H1 (cell line): ENCODE results near the gene TYSND1. TPM values are rescaled to one million over a fixed set of nuclear protein-coding genes. Genes with fewer than 3 reads are reported as not detected.
A peak's percentile ranks its signal among the peaks of the same experiment; 100 is the strongest.

Experiments used
- BACH1 ChIP-seq: IDR thresholded peaks from 2 replicates; pipeline ENCODE4 v1.6.1; 2012; ENCODE audit warnings: low read length, improper control_type of control experiment
- CHD7 ChIP-seq: fragments of 300-600 bp; sonication (generic); IDR thresholded peaks from 2 replicates; pipeline ENCODE4 v1.7.1; 2012; ENCODE audit warnings: low read length, moderate library complexity, mild to moderate bottlenecking, inconsistent platforms; ENCODE audit not compliant: insufficient replicate concordance
- GTF2F1 ChIP-seq: IDR thresholded peaks from 2 replicates; pipeline ENCODE4 v1.6.1; 2012; ENCODE audit warnings: low read depth, low read length, improper control_type of control experiment, borderline replicate concordance
- RAD21 ChIP-seq, 2 experiments: IDR thresholded peaks in 1 of 2; conservative IDR thresholded peaks in 1 of 2; 2 replicates each; pipeline ENCODE4 v1.6.1; 2011; ENCODE audit warnings: low read depth in 2 of 2, low read length in 2 of 2, improper control_type of control experiment in 1 of 2, inconsistent platforms in 1 of 2, mild to moderate bottlenecking in 1 of 2, moderate library complexity in 1 of 2
- TCF12 ChIP-seq: IDR thresholded peaks from 2 replicates; pipeline ENCODE4 v1.6.1; 2011; ENCODE audit warnings: low read depth, mild to moderate bottlenecking, low read length
- polyA plus RNA-seq, 7 experiments: library from polyadenylated mRNA; depleted of rRNA in 3 of 7; stranded (reverse) in 5 of 7; unstranded in 2 of 7; fragments of >200 nt in 5 of 7; fragments of 200-250 nt in 2 of 7; gene quantifications; 1 replicate in 5 of 7; 2 replicates in 1 of 7; 4 replicates in 1 of 7; pipeline versions ENCODE4 v1.2.1 to v1.2.3, GENCODE V29; 2011 to 2013; ENCODE audit warnings: missing spikeins in 2 of 7, mixed read lengths in 2 of 7
- total RNA-seq: library from RNA; stranded (reverse); fragmentation: NEBNext Ultra II Directional; extraction: Animal tissue kit (Norgen Biotek cat#: 25700); gene quantifications from 2 replicates; pipeline ENCODE4 v1.2.1, GENCODE V29; 2021

Gene TYSND1
- total and polyA plus RNA-seq, 2 of the 8 experiments (the other 6 are each of a cell fraction or from before 2014, with no cell fraction given) = 11.9 to 15.0 TPM

GRCh38 chr10:70096705-70097420 lies 49.6 kb downstream of the TYSND1 start (continued):
- no peak for TF ChIP-seq CHD7
- no peak for TF ChIP-seq TCF12
- 0 out of 4 replicates have a peak, but pooled peaks of 1 of the 2 experiments have one; percentile 5 for TF ChIP-seq RAD21 (IDR thresholded peaks at IDR 0.05 in 1 of 2, conservative IDR thresholded peaks at IDR 0.05 in 1 of 2; ENCODE audit: low read depth in 2 of 2, low read length in 2 of 2)
- TF ChIP-seq GTF2F1 = no peak
- TF ChIP-seq BACH1 = no peak
